ENCODE results near the gene KRTAP12-1. TPM values are rescaled to one million over a fixed set of nuclear protein-coding genes. Genes with fewer than 3 reads are reported as not detected.

Gene KRTAP12-1
- total RNA-seq, 1 experiment from 2014 or later = not detected

GRCh38 chr21:44708866-44709425 is 27.0 kb upstream of the KRTAP12-1 start:
- Histone ChIP-seq H3K4me2 (no peak overlapping the region), H3K4me1 (replicated peaks; ENCODE audit: insufficient read depth) (no peaks in the 10 kb centered on the region), H2AFZ (no peak overlapping the region), H3K36me3 (ENCODE audit: low read depth) (no peaks in the 10 kb centered on the region), H3F3A (ENCODE audit: insufficient read depth, low read depth) (no peaks in the 10 kb centered on the region), H3K9me3 (ENCODE audit: insufficient read depth, low read depth) (no peaks in the 10 kb centered on the region), H3K79me2 (ENCODE audit: low read depth) (no peaks in the 10 kb centered on the region), H3K27ac (no peak overlapping the region), H4K20me1 (ENCODE audit: insufficient read depth) (no peaks in the 10 kb centered on the region), H3K9me2 (ENCODE audit: insufficient read depth) (no peaks in the 10 kb centered on the region), H3K4me3 (no peak overlapping the region), H3K27me3 (ENCODE audit: insufficient read depth, low read depth) (peaks cover 63% of the 10 kb centered on the region)
- POLR2A ChIA-PET (ENCODE audit: unreplicated experiment) = no interaction called here
- intact Hi-C loops (cut with micrococcal nuclease; ENCODE audit: unreplicated experiment) = no loop called here
- BruUV-seq (replicated peaks) = no TSS peak
- CTCF ChIA-PET = interaction anchor here (0.7 kb wide), 1 partner anchor 56 kb away, joined by 3 read pairs; no protein-coding TSS in a partner anchor
- no peak for DNase-seq
- TF ChIP-seq, protein P1, sequence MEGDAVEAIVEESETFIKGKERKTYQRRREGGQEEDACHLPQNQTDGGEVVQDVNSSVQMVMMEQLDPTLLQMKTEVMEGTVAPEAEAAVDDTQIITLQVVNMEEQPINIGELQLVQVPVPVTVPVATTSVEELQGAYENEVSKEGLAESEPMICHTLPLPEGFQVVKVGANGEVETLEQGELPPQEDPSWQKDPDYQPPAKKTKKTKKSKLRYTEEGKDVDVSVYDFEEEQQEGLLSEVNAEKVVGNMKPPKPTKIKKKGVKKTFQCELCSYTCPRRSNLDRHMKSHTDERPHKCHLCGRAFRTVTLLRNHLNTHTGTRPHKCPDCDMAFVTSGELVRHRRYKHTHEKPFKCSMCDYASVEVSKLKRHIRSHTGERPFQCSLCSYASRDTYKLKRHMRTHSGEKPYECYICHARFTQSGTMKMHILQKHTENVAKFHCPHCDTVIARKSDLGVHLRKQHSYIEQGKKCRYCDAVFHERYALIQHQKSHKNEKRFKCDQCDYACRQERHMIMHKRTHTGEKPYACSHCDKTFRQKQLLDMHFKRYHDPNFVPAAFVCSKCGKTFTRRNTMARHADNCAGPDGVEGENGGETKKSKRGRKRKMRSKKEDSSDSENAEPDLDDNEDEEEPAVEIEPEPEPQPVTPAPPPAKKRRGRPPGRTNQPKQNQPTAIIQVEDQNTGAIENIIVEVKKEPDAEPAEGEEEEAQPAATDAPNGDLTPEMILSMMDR (conservative IDR thresholded peaks at IDR 0.05) = no peak
- no peak for TF ChIP-seq EZH2 (IDR thresholded peaks at IDR 0.05; ENCODE audit: low read depth)

DNA sequence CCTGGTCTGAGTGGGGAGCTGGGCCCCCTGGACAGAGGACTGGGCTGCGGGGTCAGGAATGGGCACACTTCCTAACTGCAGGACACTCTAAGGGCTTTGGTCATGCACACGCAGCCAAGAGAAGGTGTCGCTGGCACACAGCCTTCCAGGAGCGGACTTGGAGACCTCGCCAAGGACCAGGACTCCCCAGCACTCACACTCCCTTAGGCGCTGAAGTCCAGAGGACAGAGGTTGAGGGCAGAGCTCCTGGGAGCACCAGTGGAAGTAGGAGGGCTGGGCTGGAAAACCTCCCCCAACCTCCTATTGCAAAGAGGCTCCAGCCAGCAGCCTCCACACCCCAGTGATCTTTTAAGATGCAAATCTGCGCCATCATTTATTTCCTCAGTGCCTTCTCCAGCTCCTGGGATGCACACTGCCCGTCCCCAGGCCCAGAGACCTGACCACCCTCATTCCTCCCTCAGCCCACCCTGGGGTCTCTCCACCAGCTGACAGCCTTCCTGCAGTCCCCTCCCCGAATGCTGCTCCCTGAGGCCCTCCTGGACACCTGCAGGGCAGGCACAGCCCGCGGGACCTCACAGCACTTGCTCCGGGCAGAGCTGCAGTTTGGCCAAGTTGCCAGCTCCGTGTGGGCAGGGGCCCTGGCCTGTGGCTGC is 26.4 kb upstream of the KRTAP12-1 start:
- no peak overlapping the region for H3K27ac ChIP-seq
- ChIA-PET CTCF (interaction anchor here (0.7 kb wide), 1 partner anchor 56 kb away, joined by 3 read pairs; no protein-coding TSS in a partner anchor), POLR2A (ENCODE audit: unreplicated experiment) (no interaction called here)
- no peaks in the 10 kb centered on the region for H3K4me1 ChIP-seq (replicated peaks; ENCODE audit: insufficient read depth)
- H4K20me1 ChIP-seq (ENCODE audit: insufficient read depth) = no peaks in the 10 kb centered on the region
- H3F3A ChIP-seq (ENCODE audit: insufficient read depth, low read depth) = no peaks in the 10 kb centered on the region
- H3K79me2 ChIP-seq (ENCODE audit: low read depth) = no peaks in the 10 kb centered on the region
- DNase-seq = no peak
- no TSS peak for BruUV-seq (replicated peaks)
- H3K4me3 ChIP-seq = no peak overlapping the region
- peaks cover 61% of the 10 kb centered on the region for H3K27me3 ChIP-seq (ENCODE audit: insufficient read depth, low read depth)
- H3K9me2 ChIP-seq (ENCODE audit: insufficient read depth) = no peaks in the 10 kb centered on the region
- H3K36me3 ChIP-seq (ENCODE audit: low read depth) = no peaks in the 10 kb centered on the region
- H3K4me2 ChIP-seq = no peak overlapping the region
- H2AFZ ChIP-seq = no peak overlapping the region
- intact Hi-C loops (cut with micrococcal nuclease; ENCODE audit: unreplicated experiment) = no loop called here
- TF ChIP-seq, protein P1 (conservative IDR thresholded peaks at IDR 0.05) = no peak
- TF ChIP-seq EZH2 (IDR thresholded peaks at IDR 0.05; ENCODE audit: low read depth) = no peak
- H3K9me3 ChIP-seq (ENCODE audit: insufficient read depth, low read depth) = no peaks in the 10 kb centered on the region

DNA sequence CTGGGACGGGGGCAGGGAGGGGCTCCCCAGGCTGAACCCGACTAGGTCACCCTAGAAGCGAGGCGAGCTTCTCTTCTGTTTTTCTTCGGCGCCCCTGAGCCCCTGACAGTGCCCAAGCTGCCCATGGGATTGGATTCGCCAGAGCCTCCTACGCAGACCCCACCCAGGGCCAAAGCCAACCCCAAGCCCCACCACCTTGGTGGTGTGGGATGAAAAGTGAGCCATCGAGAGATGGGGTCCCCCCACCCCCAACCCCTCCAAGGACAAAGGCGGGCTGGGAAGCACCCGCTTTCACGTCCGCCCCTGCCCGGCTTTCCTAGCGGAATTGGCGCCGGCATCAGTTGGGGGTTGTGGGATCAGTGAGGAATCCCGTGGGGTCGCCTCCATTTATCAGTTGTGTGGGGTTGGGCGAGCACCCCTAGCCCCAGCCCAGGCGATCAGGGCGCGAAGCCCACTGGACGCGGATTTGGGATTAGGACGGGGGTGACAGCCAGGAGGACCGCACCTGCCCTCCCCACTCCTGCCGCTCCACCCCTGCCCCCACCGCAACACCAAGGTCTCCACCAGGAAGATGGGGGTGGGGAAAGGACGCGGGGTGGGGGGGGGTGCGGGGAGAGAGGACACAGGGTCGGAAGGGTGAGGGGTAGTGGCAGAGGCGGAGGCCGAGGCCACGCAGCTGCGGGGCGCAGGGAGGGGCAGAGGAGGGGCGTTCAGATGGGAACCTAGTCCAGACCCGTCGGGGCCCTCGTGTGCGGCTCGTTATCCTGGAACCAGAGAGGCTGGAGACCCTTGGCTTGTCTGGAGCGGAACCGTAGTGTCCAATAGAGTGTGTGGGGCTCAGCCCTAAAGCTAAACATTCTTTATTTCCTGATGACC is 25.0 kb upstream of the KRTAP12-1 start:
- no peak for TF ChIP-seq EZH2 (IDR thresholded peaks at IDR 0.05; ENCODE audit: low read depth)
- TF ChIP-seq, protein P1 (conservative IDR thresholded peaks at IDR 0.05) = no peak
- Histone ChIP-seq H2AFZ (no peak overlapping the region), H3K27me3 (ENCODE audit: insufficient read depth, low read depth) (peaks cover 63% of the 10 kb centered on the region), H3K4me2 (no peak overlapping the region), H3K79me2 (ENCODE audit: low read depth) (no peaks in the 10 kb centered on the region), H3K4me1 (replicated peaks; ENCODE audit: insufficient read depth) (no peaks in the 10 kb centered on the region), H4K20me1 (ENCODE audit: insufficient read depth) (no peaks in the 10 kb centered on the region), H3K9me3 (ENCODE audit: insufficient read depth, low read depth) (no peaks in the 10 kb centered on the region), H3K4me3 (no peak overlapping the region), H3K9me2 (ENCODE audit: insufficient read depth) (no peaks in the 10 kb centered on the region), H3K36me3 (ENCODE audit: low read depth) (no peaks in the 10 kb centered on the region), H3K27ac (no peak overlapping the region), H3F3A (ENCODE audit: insufficient read depth, low read depth) (no peaks in the 10 kb centered on the region)
- BruUV-seq (replicated peaks) = no TSS peak
- intact Hi-C loops (cut with micrococcal nuclease; ENCODE audit: unreplicated experiment) = no loop called here
- ChIA-PET POLR2A (ENCODE audit: unreplicated experiment) (no interaction called here), CTCF (no interaction called here)
- DNase-seq = no peak
